Prostate gland (tissue), 2 donors: ENCODE results near the gene MAPK8IP1. TPM values are rescaled to one million over a fixed set of nuclear protein-coding genes. Genes with fewer than 3 reads are reported as not detected.
A peak's percentile ranks its signal among the peaks of the same experiment; 100 is the strongest.

ENCODE experiments used
- DNase-seq: peaks from one replicate; pipeline ENCODE4 v3.0.0-alpha.2; 2019; ENCODE audit warnings: low spot score
- H3K27ac ChIP-seq, 2 donors: fragments of 200-600 bp; sonication (generic); 2 replicates each; pipeline ENCODE4 v1.5.1; 2017 to 2019
- H3K27me3 ChIP-seq: fragments of 200-600 bp; sonication (generic); replicated peaks from 2 replicates; pipeline ENCODE4 v1.5.1; 2019; ENCODE audit not compliant: insufficient read depth
- H3K36me3 ChIP-seq, 2 donors: fragments of 200-600 bp; sonication (generic); 1 replicate in 1 of 2; 2 replicates in 1 of 2; pipeline versions ENCODE4 v1.5.1 to v1.8.1; 2017 to 2019
- H3K4me1 ChIP-seq: fragments of 200-600 bp; sonication (generic); replicated peaks from 2 replicates; pipeline ENCODE4 v1.5.1; 2019
- H3K4me3 ChIP-seq, 2 donors: fragments of 200-600 bp; sonication (generic); 2 replicates each; pipeline ENCODE4 v1.5.1; 2017 to 2019
- H3K9me3 ChIP-seq: fragments of 200-600 bp; sonication (generic); 2 replicates; pipeline ENCODE4 v1.5.1; 2017
- POLR2A ChIP-seq: fragments of 450-650 bp; IDR thresholded peaks from one replicate; pipeline ENCODE4 v1.6.1; 2016; ENCODE audit warnings: antibody characterized with exemption, mild to moderate bottlenecking
- POLR2AphosphoS5 ChIP-seq: sonication (generic); formaldehyde crosslinking; IDR thresholded peaks from one replicate; pipeline ENCODE4 v1.6.1; 2017; ENCODE audit warnings: antibody characterized with exemption
- WGBS: methylation state at CpG from one replicate; pipeline ENCODE4 v1.1.5; 2018; 5-methylcytosine and 5-hydroxymethylcytosine counted together
- intact Hi-C: fragments of 100-400 bp; cut with DNase I; formaldehyde crosslinking; loops from one replicate; pipeline ENCODE4 v1.14.2; 2022
- total RNA-seq, 2 donors: library from RNA; depleted of rRNA; stranded (reverse); fragments of >200 nt; gene quantifications; one replicate each; pipeline ENCODE4 v1.1.0, GENCODE V29; 2016
- TF ChIP-seq, protein P1 (sequence below), 4 experiments: fragments of 200-600 bp in 2 of 4; fragments of 450-650 bp in 2 of 4; sonication (generic) in 2 of 4; IDR thresholded peaks; 1 replicate in 3 of 4; 2 replicates in 1 of 4; pipeline ENCODE4 v1.5.1; 2016 to 2019; ENCODE audit warnings: antibody characterized with exemption in 4 of 4, mild to moderate bottlenecking in 2 of 4, moderate library complexity in 2 of 4

Gene MAPK8IP1
- total RNA-seq, 2 donors from 2014 or later = 19.8 to 46.9 TPM

DNA sequence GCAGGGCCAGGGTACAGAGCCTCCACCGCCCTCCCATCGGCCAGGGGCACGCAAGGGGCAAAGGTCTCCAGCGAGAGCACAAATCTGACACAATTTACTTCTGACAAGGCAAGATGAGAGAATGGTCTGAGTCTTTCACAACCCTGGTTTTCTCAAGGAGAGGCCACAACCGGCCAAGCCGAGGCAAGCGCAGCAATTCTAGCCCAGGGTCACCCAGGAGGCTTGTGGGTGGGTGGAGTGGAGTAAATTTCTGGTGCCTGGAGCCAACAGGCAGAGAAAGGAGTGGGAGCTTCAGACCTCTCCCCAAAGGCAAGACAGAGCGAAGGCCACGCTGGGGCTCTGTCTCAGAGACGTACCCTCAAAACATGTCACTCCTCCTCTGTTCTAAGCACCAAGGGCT, 46.3 kb downstream of the MAPK8IP1 start:
- no peaks in the 10 kb centered on the region for H3K27me3 ChIP-seq
- DNase-seq = no peak
- H3K9me3 ChIP-seq = no peaks in the 10 kb centered on the region
- peak overlapping the region in 1 of 2 donors; percentile 7 for H3K4me3 ChIP-seq
- WGBS = 63% methylated on average over 10 of the region's 10 CpGs
- peaks cover 16% of the 10 kb centered on the region for H3K4me1 ChIP-seq
- H3K36me3 ChIP-seq = no peaks in the 10 kb centered on the region
- TF ChIP-seq POLR2AphosphoS5 (no peak), POLR2A (no peak)
- TF ChIP-seq, protein P1, sequence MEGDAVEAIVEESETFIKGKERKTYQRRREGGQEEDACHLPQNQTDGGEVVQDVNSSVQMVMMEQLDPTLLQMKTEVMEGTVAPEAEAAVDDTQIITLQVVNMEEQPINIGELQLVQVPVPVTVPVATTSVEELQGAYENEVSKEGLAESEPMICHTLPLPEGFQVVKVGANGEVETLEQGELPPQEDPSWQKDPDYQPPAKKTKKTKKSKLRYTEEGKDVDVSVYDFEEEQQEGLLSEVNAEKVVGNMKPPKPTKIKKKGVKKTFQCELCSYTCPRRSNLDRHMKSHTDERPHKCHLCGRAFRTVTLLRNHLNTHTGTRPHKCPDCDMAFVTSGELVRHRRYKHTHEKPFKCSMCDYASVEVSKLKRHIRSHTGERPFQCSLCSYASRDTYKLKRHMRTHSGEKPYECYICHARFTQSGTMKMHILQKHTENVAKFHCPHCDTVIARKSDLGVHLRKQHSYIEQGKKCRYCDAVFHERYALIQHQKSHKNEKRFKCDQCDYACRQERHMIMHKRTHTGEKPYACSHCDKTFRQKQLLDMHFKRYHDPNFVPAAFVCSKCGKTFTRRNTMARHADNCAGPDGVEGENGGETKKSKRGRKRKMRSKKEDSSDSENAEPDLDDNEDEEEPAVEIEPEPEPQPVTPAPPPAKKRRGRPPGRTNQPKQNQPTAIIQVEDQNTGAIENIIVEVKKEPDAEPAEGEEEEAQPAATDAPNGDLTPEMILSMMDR (IDR thresholded peaks at IDR 0.05) = no peak
- peak overlapping the region; percentile 63 to 79 for H3K27ac ChIP-seq
- intact Hi-C loops = no loop called here

DNA sequence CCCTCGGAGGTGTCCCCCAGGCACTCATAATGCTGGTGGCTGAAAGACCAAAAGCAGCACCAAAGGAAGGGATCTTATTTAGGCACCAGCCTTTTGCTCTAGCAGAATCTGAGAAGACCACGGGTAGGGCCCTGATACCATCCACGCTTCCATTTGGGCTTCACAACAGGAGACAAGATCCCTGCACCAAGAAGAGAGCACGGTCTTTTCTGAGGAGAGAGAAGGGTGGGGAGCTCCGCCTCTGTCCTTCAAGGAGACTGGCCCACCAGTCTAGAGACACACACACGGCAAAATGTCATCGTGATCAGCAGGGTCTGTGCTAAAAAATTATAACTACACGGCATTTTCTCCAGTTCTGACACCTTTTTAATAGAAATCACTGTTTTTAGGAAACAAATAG, 46.8 kb downstream of the MAPK8IP1 start:
- peaks cover 16% of the 10 kb centered on the region for H3K4me1 ChIP-seq
- peak overlapping the region in 1 of 2 donors; percentile 7 for H3K4me3 ChIP-seq
- DNase-seq = no peak
- no peaks in the 10 kb centered on the region for H3K36me3 ChIP-seq
- peak overlapping the region; percentile 63 to 79 for H3K27ac ChIP-seq
- intact Hi-C loops = no loop called here
- no peak for TF ChIP-seq POLR2AphosphoS5
- TF ChIP-seq, protein P1 (IDR thresholded peaks at IDR 0.05) = no peak
- no peak for TF ChIP-seq POLR2A
- no peaks in the 10 kb centered on the region for H3K27me3 ChIP-seq
- WGBS = 50% methylated on average over 8 of the region's 8 CpGs
- H3K9me3 ChIP-seq = no peaks in the 10 kb centered on the region

DNA sequence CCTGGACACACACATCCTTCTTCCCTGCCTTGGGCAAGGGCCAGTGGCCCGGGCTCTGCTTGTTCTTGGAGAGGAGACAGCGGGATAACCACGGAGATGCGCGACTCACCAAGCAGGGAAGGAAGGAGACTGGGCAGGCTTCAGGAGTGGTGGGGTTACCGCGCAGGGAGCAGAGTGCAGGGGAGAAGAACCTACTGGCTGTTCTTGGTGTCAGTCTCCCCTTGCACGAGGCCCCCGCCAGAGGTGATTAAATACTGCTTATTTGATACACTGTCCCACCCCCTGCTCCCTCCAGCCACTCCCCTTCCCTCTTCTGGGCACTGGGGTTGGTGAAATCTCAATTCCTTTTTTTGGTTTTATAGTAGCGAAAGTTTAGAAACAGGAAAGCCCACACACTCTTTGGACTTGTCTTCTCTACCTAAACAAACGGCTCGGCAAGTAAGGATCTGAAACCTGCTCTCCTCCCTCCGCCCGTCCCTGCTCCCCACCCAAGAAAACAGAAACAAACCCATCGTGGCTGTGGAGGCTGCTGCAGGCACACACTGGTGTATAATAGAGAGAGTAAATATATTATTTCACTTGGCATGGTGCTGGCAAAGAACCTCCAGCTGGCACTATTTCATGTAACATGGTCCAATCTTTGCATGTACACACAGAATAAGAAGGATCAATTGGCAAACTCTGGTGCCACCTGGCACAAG, 47.8 kb downstream of the MAPK8IP1 start:
- WGBS = 12% methylated on average over 15 of the region's 15 CpGs
- Histone ChIP-seq H3K4me3 (peak overlapping the region in 1 of 2 donors; percentile 12), H3K27me3 (no peaks in the 10 kb centered on the region), H3K9me3 (no peaks in the 10 kb centered on the region), H3K36me3 (no peaks in the 10 kb centered on the region), H3K4me1 (peaks cover 16% of the 10 kb centered on the region), H3K27ac (peak overlapping the region; percentile 63 to 79)
- peak; percentile 6 for TF ChIP-seq POLR2A
- TF ChIP-seq POLR2AphosphoS5 = peak; percentile 83
- TF ChIP-seq, protein P1 (IDR thresholded peaks at IDR 0.05) = no peak
- intact Hi-C loops = no loop called here
- peak; percentile 89 for DNase-seq

DNA sequence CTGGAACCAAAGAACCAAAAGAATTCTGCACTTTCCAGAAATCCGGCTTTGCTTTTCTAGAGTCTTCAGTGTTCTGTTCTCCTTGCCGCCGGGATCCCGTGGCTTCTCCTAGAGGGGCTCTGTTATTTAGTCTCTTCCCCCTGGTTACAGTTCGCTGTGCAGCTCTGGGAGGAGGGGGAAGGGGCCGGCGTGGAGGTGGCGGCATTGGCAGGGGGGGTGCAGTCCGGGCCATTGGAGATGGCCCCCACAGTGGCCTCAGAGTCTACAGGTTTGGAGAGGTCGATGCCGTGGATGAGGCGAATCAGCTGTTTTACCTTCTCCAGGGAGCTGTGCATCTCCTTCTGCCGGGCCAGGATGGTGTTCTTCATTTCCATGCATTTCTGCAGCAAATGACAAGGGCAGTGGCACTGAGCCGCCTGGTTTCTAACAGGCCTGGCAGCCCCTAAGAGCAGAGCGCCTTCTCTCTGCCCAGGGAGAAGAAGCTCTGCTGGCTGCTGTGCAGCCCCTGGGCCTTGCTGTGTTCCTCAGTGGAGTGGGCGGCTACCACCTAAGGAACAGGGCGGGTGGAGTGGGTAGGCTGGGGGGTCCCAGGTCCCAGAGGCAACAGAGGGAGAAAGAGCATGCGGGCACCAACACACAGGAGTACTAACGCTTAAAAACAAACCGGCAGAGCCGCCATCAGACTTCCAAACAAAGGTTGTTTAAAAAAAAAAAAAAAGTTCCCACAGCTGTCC, 48.6 kb downstream of the MAPK8IP1 start:
- Histone ChIP-seq H3K27me3 (no peaks in the 10 kb centered on the region), H3K27ac (peak overlapping the region; percentile 63 to 79), H3K4me1 (peaks cover 16% of the 10 kb centered on the region), H3K9me3 (no peaks in the 10 kb centered on the region), H3K36me3 (no peaks in the 10 kb centered on the region), H3K4me3 (no peak overlapping the region)
- DNase-seq = no peak
- TF ChIP-seq, protein P1 (IDR thresholded peaks at IDR 0.05) = no peak
- no peak for TF ChIP-seq POLR2AphosphoS5
- no peak for TF ChIP-seq POLR2A
- intact Hi-C loops = no loop called here
- WGBS = 30% methylated on average over 21 of the region's 21 CpGs
